Measurements from ENCODE around the gene NRXN3.

Gene NRXN3

DNA sequence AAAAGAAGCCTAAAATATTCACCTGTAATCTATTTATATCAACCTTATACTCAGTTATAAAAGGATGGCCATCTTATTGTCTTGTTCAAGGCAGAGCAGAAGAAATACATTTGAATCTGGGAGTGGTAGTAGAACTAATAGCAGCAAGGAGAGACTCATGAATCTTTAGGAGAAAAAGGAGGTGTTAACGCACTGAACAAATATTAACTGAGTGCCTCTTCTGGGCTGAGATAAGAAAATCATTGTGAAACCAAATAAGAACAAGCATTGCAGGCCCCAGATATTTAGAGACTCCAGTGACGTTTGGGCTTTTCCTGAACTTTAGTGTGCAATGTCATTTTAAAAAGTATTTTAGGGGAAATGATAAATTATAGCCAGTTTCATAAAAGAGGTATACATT, 1250.6 kb downstream of the NRXN3 start:
- TF ChIP-seq, protein P1, sequence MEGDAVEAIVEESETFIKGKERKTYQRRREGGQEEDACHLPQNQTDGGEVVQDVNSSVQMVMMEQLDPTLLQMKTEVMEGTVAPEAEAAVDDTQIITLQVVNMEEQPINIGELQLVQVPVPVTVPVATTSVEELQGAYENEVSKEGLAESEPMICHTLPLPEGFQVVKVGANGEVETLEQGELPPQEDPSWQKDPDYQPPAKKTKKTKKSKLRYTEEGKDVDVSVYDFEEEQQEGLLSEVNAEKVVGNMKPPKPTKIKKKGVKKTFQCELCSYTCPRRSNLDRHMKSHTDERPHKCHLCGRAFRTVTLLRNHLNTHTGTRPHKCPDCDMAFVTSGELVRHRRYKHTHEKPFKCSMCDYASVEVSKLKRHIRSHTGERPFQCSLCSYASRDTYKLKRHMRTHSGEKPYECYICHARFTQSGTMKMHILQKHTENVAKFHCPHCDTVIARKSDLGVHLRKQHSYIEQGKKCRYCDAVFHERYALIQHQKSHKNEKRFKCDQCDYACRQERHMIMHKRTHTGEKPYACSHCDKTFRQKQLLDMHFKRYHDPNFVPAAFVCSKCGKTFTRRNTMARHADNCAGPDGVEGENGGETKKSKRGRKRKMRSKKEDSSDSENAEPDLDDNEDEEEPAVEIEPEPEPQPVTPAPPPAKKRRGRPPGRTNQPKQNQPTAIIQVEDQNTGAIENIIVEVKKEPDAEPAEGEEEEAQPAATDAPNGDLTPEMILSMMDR (conservative IDR thresholded peaks at IDR 0.05; ENCODE audit: low read depth, low read length) = no peak
- no peak for DNase-seq (ENCODE audit: low read depth)
- H3K4me3 ChIP-seq (ENCODE audit: low read length) = no peak overlapping the region

DNA sequence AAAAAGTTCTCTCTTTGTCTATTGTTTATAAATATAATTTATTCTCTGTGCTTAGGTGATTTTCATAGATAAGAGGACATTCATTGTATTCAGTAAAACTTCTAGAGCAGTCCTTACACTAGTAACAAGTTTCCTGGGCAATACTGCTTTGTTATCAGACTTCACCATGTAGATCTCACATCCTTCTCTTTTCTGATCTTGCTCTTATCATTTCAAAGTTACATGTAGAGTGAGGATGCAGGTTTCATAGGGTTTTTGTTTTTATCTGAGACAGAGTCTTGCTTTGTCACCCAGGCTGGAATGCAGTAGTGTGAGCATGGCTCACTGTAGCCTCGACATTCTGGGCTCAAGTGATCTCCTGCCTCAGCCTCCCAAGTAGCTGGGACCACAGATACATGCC, 1251.6 kb downstream of the NRXN3 start:
- no peak overlapping the region for H3K4me3 ChIP-seq (ENCODE audit: low read length)
- TF ChIP-seq, protein P1 (conservative IDR thresholded peaks at IDR 0.05; ENCODE audit: low read depth, low read length) = no peak
- no peak for DNase-seq (ENCODE audit: low read depth)

DNA sequence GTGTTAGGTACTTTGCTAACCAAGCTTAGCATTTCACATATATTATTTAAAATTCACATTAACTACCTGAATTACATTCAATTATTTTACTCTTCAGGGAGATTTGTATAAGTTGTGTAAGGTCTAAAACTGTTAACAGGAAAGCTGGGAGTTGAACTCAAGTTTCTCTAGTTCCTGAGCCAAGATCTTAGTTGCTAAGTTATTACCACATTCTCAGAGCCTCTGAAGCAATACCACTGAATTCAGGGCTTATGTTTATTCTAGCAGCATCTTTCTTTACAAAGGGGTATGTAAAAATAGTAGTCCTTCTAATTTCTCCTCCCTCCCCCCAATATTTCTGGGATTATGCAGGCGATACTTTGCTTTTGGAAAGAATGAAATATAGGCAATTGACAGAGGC, 1254.3 kb downstream of the NRXN3 start:
- TF ChIP-seq, protein P1 (conservative IDR thresholded peaks at IDR 0.05; ENCODE audit: low read depth, low read length) = no peak
- H3K4me3 ChIP-seq (ENCODE audit: low read length) = no peak overlapping the region
- no peak for DNase-seq (ENCODE audit: low read depth)

DNA sequence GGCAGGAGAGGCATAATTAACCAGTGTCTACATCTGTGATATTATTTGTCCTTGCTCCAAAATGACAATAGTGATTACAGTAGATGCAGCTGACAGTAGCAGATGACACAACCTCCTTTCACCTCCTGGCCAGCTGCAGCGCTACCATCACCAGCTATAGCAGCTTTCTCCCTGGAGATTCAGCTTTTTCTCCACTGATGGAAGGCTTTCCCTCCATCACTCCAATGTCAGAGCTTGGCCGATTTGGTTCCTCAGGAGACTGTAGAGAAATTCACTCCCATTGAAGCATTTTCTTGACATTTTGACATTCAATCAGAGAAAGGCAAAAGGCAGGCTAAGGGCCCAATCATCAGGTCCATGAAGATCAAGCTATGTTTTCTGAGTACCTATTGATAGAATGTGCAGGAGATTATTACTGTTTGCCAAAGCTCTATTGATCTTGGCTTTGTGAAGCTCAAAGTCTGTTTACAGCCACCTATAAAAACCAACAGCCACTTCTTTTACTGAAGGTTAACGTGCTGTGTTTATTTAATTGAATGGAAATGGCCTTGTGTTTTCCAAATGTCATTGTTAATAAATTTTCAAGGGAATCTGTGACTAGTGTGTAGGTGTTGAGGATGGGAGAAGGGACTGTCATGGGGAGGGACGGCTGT, 1256.1 kb downstream of the NRXN3 start:
- TF ChIP-seq, protein P1 (conservative IDR thresholded peaks at IDR 0.05; ENCODE audit: low read depth, low read length) = no peak
- no peak for DNase-seq (ENCODE audit: low read depth)
- no peak overlapping the region for H3K4me3 ChIP-seq (ENCODE audit: low read length)

DNA sequence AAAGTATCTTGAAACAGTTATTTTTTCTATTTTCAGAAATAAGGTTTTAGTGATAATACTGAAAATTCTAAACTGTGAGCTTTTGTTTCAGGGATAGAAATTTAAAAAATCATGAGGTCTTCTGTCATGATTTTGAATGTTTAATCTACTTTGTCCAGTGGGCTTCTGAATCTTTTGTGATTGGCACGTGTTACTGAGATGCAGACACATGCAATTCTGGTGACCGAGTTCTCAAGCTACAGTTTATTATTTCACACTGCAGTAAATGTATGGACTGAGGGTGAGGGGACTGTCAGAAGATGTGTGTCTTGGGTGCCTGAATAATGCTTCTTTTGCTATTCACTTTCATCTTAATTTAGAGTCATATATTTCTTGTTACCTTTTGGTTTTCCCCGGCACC, 1262.5 kb downstream of the NRXN3 start:
- H3K4me3 ChIP-seq (ENCODE audit: low read length) = no peak overlapping the region
- TF ChIP-seq, protein P1 (conservative IDR thresholded peaks at IDR 0.05; ENCODE audit: low read depth, low read length) = no peak
- DNase-seq (ENCODE audit: low read depth) = no peak

DNA sequence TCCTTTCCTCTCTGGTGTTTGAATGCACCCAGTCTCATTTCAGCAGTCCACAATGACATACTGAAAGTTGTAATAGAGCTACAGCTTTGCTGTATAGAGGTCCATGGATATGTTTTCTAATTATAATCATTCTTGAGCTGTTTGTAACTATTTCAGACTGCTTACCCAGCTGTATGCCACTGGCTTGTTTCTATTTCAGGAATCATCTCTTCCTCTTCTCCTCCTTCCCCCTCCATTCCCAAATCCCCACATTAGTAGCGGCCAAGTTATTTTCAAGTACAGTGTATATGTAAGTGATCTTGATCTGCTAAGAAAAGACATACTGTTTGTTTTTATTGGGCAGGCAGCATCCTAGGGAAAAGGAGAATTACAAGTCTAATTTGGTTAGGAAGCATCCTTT, 1266.2 kb downstream of the NRXN3 start:
- no peak for DNase-seq (ENCODE audit: low read depth)
- H3K4me3 ChIP-seq (ENCODE audit: low read length) = no peak overlapping the region
- TF ChIP-seq, protein P1 (conservative IDR thresholded peaks at IDR 0.05; ENCODE audit: low read depth, low read length) = no peak

DNA sequence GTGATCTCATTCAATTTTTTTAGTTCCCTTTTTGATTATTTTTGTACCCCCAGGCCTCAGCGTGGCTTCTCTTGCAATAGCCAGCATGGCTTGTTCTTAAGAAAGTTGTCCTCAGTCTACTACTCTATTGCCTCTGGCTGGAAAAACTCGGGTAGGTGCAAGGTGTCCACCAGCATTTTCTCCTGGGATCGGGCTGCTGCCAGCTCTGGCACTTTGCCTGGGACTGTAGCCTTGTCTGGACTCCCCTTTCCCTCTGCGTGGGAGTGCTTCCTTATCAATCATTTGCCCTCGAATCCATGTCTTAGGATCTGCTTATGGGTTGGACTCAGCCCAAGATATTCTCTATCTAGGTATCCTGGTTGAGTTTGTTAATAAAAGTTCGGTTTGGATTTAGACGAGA, 1267.8 kb downstream of the NRXN3 start:
- no peak for DNase-seq (ENCODE audit: low read depth)

More for the DNA sequence above, 1267.8 kb downstream of the NRXN3 start:
- TF ChIP-seq, protein P1 (conservative IDR thresholded peaks at IDR 0.05; ENCODE audit: low read depth, low read length) = no peak
- H3K4me3 ChIP-seq (ENCODE audit: low read length) = no peak overlapping the region
